HG02678 (cell line): ENCODE data around the gene TGFBR3L.

Experiments
- ATAC-seq: cut with Tn5 transposase; IDR thresholded peaks from one replicate; pipeline ENCODE4 v1.9.1; 2021; ENCODE audit warnings: mild to moderate bottlenecking, moderate library complexity; ENCODE audit not compliant: unreplicated experiment

The TGFBR3L gene

DNA sequence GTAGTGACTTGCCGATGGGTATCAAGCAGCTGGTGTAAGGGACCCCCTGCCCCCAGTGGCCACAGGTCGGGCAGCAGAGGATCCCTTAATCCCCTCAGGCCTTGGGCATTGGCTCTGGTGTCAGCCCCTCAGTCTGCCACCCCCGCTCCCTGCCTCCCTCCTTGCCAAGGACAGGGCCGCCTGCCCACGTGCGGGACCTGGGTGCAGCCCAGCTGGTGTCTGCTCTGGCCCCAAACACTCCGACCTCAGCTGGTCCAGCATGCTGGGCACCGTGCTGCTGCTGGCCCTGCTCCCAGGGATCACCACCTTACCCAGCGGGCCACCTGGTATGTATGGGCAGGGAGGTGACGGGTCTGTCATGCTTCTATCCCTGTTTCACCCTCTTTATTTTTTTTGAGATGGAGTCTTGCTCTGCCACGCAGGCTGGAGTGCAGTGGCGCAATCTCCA is at the start of gene TGFBR3L:
TSS of gene TGFBR3L (plus strand) at position 233 of the 448 bp plus-strand sequence.
- ATAC-seq = no peak

DNA sequence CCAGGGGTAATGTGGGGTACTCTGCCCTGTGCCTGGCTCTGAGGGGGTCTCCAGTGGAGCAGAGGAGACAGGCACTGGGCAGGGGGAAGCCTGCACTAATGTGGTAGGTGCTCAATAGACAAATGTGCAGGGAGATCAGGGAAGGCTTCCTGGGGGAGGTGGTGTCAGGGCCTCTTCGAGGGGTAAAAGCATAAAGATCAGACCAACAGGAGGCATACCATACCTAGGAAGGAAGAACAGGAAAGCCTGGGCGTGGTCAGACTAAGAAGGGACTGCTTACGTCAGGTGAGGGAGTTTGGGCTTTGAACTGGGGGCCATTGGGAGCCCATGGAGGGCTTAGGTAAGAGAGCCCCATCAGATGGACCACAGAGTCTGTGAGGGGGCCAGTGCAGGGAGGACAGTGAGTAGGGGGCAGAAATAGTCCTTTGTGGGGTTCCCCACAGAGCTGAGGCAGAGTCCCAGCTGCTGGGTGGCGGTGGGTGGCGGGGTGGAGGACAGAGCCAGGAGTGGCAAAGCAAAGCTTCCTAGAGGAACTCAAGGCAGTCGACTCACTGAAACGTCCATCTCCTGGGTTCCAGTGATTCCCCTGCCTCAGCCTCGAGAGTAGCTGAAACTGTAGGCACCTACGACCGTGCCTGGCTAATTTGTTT is 49.2 kb upstream of the TGFBR3L start:
- ATAC-seq = no peak

DNA sequence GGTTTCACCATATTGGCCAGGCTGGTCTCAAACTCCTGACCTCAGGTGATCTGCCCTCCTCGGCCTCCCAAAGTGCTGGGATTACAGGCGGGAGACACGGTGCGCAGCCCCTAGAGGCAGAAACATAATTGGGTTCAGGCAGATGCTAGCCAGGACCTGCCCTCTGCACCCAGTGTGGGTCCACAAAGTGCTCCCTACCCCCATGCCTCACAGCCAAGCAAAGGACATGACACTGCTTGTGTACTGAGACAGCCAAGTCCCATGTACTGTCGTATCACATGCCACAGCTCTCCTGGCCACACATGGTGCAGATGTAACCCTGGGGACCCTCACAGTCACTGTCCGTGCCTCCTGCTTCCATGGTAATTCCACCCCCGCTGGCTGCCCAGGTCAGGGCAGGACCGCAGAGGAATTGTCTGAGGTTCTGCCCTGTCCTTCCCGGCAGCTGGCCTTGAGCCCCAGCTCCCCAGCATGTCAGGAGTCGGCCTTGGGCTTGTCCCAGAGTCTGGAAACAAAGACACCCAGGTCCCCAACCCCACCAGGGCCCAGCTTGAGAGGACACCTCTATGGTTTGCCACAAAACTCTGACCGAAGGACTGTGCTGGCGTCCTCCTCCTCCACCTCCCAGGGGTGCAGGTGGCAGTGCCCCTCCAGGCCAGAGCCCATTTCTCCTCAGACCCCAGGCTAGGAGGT is 48.1 kb upstream of the TGFBR3L start:
- ATAC-seq = no peak

DNA sequence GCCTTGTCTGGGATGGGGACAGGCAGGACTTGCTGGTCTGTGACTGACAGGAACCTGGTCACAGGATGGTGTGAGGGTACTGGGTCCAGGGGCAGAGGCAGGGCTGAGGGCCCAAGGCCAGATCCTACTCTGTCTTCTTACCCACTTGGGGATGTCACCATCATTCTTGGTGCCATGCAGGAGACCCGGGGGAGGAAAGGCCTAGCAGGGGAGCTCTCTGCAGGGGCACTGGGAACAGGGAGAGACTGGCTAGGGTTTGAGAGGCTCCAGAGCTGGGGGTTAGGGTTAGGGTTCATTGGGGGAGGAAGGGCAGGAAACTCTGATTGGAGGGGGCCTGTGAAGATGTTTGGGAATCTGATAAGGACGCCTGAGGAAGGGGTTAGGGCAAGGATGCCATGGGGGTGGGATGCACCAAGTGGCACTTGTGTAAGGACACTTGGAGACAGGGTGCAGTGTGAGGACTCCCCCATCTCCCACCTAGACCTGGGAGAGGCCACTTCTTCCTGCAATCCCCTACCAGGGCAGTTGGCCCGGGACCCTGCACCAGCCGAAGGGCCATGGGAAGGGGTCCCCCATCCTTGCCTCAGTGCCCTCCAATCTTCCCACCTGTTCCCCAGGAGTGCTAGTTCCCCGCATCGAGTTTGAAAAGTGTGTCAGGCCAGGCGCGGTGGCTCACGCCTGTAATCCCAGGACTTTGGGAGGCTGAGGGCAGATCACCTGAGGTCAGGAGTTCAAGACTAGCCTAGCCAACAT is 47.4 kb upstream of the TGFBR3L start:
- ATAC-seq = no peak

DNA sequence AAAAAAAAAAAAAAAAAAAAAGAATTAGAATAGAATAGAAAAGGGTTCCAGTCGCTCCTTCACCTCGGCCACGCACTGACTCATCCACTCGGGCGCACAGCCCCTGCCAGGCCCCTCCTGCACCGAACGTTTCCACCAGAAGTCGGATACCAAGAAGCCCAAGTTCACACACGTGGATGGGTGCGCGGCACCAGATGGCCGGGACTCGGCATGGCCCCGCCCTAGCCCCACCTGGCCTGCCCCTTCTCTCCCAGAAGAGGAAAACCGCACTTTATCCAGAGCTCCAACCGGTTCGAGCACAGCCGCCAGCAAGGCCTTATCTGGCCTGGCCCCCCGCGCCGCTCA is 46.3 kb upstream of the TGFBR3L start:
- no peak for ATAC-seq

DNA sequence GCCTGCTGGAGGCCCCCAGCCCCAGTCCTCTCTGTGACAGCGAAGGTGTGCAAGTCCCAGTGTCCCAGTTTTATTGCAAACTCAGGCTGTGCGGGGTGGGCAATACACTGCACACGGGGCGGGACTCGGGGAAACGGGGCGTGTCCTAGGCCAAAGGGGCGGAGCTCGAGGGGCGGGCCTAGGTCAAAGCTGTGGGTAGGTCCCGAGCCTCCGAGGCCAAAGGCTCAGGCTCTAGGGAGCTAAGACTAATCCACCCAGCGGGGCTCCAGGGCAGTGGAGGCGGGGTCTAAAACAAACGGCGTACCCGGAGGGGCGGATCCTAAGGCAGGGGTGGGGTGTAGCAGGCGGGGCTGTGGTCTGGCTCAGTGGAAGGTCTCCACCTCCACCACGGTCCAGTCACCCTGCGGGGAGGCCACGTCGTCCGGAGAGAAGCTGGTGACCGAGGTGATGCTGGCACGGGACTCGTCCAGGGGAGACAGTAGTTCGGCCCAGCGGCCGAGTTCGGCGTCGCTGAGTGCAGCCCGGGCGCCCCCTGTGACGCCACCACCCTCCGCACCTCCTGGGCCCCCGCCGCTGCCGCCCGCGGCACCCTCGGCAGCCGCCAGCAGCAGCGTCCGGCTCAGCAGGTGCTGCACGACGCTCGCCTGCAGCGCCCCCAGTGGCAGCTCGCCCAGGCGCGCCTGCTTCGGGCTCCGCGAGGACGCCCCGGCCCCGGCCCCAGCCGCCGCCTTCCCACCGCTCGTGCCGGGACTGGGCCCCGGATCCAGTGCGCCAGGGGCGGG is 45.8 kb upstream of the TGFBR3L start:
- peak; percentile 60 for ATAC-seq

DNA sequence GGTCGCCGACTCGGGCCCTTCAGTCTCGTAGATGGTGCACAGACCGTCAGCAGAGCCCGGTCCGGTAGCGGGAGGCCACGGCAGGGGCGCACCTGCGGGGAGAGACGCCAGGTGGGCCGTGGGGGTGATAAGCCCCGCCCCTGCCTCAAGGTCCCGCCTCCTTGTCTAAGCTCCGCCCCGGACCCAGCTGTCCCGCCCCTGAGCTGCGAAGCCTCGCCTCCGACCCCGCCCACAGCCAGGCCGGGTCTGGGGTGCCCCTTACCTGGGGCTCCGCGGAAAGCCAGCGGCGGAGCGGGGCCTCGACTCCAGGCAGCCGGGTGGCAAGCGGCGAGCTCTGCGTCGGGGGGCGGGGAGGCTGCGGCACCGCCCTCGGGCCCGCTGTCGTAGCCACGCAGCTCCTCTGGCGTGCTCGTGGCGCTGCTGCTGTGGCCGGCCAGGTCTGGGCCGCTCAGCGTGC is 45.1 kb upstream of the TGFBR3L start:
- ATAC-seq = peak; percentile 41

DNA sequence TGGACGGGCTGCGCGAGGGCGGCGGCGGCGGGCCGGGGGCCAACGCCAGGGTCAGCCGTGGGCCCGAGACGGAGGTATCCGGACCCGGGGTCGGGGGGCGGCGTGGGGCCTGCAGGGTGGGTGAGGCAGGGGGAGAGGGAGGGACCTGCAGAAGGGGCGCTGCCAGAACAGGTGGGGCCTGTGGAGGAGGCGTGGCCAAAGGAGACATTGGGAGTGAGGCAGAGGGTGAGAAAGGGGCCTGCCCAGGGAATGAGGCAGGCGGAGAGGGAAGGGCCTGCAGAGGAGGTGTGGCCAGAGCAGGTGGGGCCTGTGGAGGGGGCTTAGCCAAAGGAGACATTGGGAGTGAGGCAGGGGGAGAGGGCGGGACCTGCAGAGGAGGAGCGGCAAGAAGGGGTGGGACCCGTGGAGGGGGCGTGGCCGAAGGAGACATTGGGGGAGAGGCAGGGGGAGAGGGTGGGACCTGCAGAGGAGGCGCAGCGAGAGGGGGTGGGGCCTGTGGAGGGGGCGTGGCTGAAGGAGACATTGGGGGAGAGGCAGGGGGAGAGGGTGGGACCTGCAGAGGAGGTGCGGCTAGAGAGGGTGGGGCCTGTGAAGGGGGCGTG is 44.6 kb upstream of the TGFBR3L start:
- no peak for ATAC-seq

DNA sequence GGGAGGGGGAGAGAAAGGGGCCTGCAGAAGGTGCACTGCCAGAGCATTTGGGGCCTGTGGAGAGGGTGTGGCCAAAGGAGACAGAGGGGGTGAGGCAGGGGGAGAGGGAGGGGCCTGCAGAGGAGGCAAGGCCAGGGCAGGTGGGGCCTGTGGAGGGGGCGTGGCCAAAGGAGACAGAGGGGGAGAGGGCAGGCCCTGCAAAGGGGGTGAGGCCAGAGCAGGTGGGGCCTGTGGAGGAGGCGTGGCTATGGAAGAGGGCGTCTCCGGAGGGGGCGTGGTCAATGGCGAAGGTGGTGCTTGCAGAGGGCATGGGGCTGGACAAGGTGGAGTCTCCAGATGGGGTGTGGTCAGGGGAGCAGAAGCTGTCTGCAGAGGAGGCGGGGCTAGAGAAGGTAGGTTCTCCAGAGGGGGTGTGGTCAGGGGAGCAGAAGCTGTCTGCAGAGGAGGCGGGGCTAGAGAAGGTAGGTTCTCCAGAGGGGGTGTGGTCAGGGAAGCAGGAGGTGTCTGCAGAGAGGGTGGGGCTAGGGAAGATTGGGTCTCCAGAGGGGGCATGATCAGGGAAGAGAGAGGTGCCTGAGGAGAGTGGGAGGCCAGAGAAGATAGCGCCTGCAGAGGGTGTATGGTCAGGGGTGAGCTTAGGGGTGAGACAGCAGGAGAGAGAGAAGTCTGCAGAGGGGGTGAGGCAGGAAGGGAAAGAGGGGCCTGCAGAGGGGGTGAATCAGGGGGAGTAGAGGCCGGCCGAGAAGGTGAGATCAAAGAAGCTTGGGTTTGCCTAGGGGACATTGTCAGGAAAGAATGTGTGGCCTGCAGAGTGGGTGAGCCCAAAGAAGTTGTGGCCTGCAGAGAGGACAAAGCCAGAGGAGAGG is 43.8 kb upstream of the TGFBR3L start:
- ATAC-seq = no peak

DNA sequence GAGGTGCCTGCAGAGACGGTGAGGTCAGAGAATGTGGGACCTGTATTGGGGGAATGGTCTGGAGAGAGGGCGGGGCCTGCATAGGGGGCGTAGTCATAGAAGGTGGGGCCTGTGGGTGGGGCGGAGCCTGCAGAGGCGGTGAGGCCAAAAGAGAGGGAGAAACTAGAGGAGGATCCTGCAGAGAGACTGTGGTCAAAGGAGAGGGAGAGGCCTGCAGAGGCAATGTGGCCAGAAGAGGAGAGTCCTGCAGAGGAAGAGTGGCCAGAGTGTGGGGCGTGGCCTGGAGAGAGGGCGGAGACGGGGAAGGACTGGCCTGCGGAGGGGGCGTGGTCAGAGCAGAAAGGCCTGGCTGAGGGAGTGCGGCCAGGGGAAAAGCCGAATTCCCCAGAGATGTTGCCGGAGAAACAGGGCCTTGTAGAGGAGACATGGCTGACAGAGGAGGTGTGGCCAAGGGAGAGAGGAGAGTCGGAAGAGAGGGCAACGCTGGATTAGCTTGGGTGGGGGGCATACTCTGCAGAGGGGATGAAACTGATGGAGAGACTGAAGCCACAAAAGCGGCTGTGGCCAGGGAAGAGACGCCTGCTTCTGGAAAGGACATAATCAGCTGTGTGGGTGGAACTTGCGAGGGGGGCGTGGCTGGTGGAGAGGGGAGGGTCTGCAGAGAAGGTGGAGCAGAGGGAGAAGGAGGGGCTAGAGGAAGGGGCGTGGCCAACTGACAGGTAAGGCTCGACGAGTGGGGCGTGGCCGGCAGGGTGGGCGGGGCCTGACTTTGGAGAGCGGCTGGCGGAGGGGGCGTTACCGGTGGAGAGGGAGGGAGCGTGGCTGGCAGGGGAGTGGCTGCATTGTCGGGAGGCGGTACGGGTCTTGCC is 43.0 kb upstream of the TGFBR3L start:
- ATAC-seq = no peak

DNA sequence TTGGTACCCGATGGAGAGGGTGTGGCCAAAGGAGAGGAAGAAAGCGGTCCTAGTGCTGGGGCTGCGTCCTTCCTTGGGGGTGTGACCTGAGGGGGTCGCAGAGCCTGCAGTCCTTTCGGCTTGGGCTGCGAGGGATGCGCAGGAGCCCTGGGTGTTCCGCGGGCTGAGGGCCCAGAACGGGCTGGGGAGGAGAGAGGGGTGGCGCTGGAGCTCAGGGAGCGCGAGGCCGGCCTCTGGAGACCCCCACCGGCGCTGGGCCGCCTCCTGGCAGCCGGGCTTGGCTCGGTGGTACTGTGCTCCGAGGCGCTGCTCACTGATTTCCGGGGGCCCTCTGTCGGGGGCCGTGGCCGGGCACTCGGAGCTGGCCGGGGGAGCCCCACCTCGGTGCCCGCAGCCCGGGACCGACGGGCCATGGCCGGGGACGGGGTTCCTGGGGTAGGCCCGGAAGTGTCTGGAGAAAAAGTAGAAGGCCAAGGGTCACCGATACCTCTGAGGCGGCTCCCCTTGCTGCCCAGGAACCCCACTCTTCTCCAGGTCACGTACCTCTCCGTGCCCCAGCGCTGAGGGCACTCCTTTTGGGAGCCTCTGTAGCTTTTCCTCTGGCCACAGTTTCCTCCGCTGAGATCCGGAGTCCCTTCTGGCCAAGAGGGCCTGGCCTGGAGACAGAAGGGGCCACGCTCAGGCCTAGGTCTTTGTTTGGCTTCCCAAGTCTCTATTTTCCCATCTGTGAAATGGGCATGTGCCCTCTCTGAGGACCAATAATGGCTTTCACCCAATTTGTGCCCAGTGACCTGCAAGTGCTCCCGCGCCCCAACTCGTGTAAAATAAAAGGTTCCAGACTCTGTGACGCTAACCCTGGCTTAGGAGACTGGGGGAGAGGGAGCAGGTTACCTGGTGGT is 42.1 kb upstream of the TGFBR3L start:
- no peak for ATAC-seq

DNA sequence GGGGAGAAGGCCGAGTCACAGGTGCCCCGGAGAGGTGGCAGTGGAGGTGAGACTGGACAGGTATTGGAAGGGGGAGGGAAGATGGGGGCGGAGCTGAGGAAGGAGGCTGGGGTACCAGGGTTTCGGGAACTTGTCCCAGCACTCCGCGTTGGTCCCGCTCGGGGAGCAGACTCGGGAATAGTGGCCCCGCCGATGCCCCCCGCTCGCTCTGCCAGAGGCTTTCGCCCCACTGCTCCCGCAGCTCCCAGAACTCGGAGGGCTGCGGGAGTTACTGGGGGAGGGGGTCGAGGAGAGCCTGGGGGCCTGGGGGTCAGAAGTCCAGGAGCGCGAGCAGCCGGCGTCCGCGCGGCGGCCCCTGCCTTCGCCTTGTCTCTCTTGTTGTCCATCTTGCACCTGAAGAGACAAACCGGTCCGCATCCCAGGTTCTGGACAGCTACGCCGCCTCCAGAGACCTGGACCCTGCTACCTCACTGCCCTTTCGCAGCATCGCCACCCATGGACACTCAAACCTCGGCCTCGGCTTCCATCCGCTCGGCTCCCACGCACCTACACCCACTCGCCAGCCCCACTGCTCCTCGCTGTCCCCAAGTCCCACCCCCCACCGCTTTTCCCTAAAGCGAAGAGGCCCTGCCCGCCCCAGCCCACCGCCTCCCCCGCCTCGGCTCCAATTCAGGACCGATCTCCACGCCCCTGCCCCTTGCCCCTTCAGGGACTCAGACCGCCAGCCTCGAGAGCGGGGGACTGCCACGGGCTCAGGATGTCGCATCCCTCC is 41.1 kb upstream of the TGFBR3L start:
- ATAC-seq = no peak

DNA sequence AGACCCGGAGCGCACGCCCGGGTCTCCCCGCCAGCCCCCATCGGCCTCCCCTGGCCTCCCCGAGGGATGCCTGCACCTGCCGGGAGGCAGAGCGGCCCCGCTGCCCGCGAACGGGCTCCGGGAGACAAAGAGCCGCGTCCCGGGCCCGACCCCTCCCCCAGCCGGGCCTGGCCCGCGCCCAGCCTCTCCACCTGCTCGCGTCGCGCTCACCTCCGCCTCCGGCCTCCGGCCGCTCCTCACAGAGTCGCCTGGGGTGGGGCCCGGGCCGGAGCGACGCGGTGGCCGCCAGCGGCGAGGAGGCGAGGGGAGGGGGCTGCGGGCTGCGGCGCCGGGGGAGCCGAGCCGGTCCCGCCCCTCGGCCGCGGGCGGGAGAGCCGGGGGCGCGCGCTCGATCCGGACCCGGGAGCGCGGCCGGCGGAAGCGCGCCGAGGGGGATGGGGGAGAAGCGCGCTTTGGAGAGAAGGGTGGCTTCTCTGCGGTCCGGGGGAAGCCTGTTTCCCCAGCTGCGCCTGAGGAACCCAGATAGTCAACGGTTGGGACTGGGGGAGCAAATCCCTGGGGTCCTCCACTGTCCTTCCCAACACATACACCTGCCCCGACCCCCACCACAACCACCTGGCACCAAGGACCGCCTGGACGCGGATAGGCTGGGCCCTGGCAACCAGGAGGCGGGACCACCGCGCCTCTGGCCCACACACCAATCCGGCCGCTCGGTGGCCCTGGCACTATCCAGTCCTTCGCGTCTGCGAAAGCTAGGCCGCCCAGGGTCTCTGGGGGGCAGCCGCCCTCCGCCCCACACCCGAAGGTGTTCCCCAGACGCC is 40.3 kb upstream of the TGFBR3L start, which contains the start of gene PRR36:
TSS of gene PRR36 (minus strand) at position 315 of the 821 bp plus-strand sequence. CDS start 701 bp downstream, outside the sequence.
- no peak for ATAC-seq

DNA sequence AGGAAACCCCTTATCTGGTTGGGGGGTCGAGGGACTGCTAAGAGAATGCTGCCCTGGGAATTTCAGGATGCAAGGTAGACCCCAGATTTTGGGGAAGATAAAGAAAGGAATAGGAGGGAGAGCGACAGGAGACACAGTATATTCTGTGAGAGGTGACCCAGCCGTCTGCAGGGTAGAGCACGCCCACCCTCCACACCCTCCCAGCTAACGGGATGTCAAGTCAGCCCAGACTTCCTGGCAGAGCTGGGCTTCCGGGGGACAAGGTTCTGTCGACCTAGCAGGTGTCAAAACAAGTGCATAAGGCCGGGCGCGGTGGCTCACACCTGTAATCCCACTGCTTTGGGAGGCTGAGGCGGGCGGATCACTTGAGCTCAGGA is 39.7 kb upstream of the TGFBR3L start:
- no peak for ATAC-seq

DNA sequence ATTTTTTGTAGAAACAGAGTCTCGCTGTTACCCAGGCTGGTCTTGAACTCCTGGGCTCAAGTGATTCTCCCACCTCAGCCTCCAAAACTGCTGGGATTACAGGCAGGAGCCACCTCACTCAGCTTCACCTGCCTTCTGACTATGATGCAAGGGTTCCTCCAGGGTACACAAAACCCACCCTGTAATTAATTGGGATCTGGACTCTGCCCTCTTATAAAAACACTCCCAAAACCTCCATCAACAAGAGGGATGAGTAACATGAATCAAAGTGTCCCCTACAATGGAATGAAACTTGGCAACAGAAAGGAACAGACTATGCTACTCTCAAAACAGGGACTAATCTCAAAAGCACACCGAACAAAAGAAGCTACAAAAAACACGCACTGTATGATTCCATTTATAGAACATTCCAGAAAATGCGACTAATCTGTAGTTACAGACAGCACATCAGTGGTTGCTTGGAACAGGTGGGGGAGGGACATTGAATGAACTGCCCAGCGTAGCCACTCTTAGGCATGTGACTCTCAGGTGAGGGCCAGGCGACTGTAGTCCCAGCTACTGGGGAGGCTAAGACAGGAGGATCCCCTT is 37.3 kb upstream of the TGFBR3L start:
- no peak for ATAC-seq
